K562 (cell line): ENCODE measurements around the gene ADIPOQ.
"Not testable (repeated sequence)": the region's sequence is repeated elsewhere in the genome, so short reads cannot be mapped to it uniquely, and the experiment has no call there.

Source experiments
- CTCF ChIP-seq, 3 experiments: IDR thresholded peaks in 2 of 3; conservative IDR thresholded peaks in 1 of 3; 2 replicates each; pipeline ENCODE4 v1.5.1; 2011 to 2012; ENCODE audit warnings: low read length in 3 of 3, mild to moderate bottlenecking in 3 of 3, control low read depth in 2 of 3, improper control_type of control experiment in 1 of 3, inconsistent platforms in 1 of 3, low read depth in 1 of 3, mixed read lengths in 1 of 3, moderate library complexity in 1 of 3; ENCODE audit not compliant: insufficient read depth in 2 of 3
- HBP1 ChIP-seq: fragments of 450-650 bp; formaldehyde crosslinking; IDR thresholded peaks from 2 replicates; pipeline ENCODE4 v1.4.0; 2022; ENCODE audit warnings: missing genetic modification characterization
- HDAC2 ChIP-seq: fragments of 450-650 bp; IDR thresholded peaks from 2 replicates; pipeline ENCODE4 v1.6.1; 2016; ENCODE audit warnings: mild to moderate bottlenecking
- KDM1A ChIP-seq, 2 experiments: fragments of 450-650 bp; IDR thresholded peaks; 2 replicates each; pipeline ENCODE4 v1.6.1; 2016; ENCODE audit warnings: mild to moderate bottlenecking in 2 of 2
- SP1 ChIP-seq: sonication (generic); formaldehyde crosslinking; IDR thresholded peaks from 2 replicates; pipeline ENCODE4 v1.8.1; 2022; ENCODE audit warnings: mild to moderate bottlenecking, missing genetic modification reagents
- ZC3H8 ChIP-seq: fragments of 450-650 bp; IDR thresholded peaks from 2 replicates; pipeline ENCODE4 v1.6.1; 2017
- ZNF398 ChIP-seq: fragments of 250-450 bp; sonication (Bioruptor Pico); IDR thresholded peaks from 2 replicates; pipeline ENCODE4 v1.8.0; 2021; ENCODE audit warnings: moderate library complexity, mild to moderate bottlenecking, inconsistent platforms
- ZNF764 ChIP-seq: fragments of 250-450 bp; sonication (Bioruptor Pico); IDR thresholded peaks from 2 replicates; pipeline ENCODE4 v1.4.0; 2020; ENCODE audit warnings: low read depth, mild to moderate bottlenecking, moderate library complexity
- ZNF77 ChIP-seq: fragments of 250-450 bp; sonication (Bioruptor Pico); IDR thresholded peaks from 2 replicates; pipeline ENCODE4 v1.5.0; 2020
- ZNF785 ChIP-seq: fragments of 250-450 bp; sonication (Bioruptor Pico); IDR thresholded peaks from 2 replicates; pipeline ENCODE4 v1.4.0; 2020; ENCODE audit warnings: mild to moderate bottlenecking

- not testable (repeated sequence) for TF ChIP-seq CTCF (IDR thresholded peaks at IDR 0.05 in 2 of 3, conservative IDR thresholded peaks at IDR 0.05 in 1 of 3; ENCODE audit: insufficient read depth in 2 of 3, low read depth in 1 of 3, low read length in 3 of 3); SP1 (CRISPR knock-in tag); ZNF764; ZNF398 (CRISPR knock-in tag); ZNF77 (CRISPR knock-in tag); ZC3H8; ZNF785; HBP1; HDAC2
- TF ChIP-seq KDM1A (IDR thresholded peaks at IDR 0.05): peak in 1 of 2 experiments; percentile 39; a peak in 1 of 4 replicates
Measured at GRCh38 chr3:186903676-186904075, 61.2 kb downstream of the ADIPOQ start.
